ENCODE data around the gene RAD54L. TPM values are rescaled to one million over a fixed set of nuclear protein-coding genes. Genes with fewer than 3 reads are reported as not detected.

Gene RAD54L
- total and polyA plus RNA-seq, 10 of the 15 experiments (the other 5 are each of a cell fraction or from before 2014, with no cell fraction given): 12.9 to 54.2 (median 23.6) TPM

Other genes starting within 250 kb of the RAD54L start
Only the 7 nearest of the 10 such genes appear.
- 0.23 and 0.27 TPM in 2 replicates for gene TSPAN1, start 72.7 kb upstream of the RAD54L start, total RNA-seq (2014; rRNA removed)
- gene TSPAN1, start 72.7 kb upstream of the RAD54L start, total RNA-seq (2014; rRNA removed; fragmentation: Illumina TruSeq; extraction: Trizol): not detected in 2 replicates
- gene TSPAN1, start 72.7 kb upstream of the RAD54L start, total RNA-seq (2021): 0.18 and 0.61 TPM in 2 replicates
- gene TSPAN1, start 72.7 kb upstream of the RAD54L start, polyA plus RNA-seq (2011; rRNA removed): 0.08 and 0.16 TPM in 2 replicates
- 0.29 TPM in 1 of 2 replicates, not detected in the other for gene TSPAN1, start 72.7 kb upstream of the RAD54L start, polyA plus RNA-seq (2014; fragmentation: Illumina TruSeq; extraction: Trizol)
- under 1 TPM in 1 of 2 experiments, not detected in 1; 0.24 TPM for gene TSPAN1, start 72.7 kb upstream of the RAD54L start, polyA plus RNA-seq (2014; fragmentation: Nextera tagmentation; extraction: Ambion mirVana)
- gene TSPAN1, start 72.7 kb upstream of the RAD54L start, polyA plus RNA-seq (2014; rRNA removed): 0.09 TPM in 1 of 2 replicates, not detected in the other
- not detected for gene TSPAN1, start 72.7 kb upstream of the RAD54L start, polyA plus RNA-seq (2016; fragmentation: Nextera tagmentation; extraction: Ambion mirVana)
- gene P3R3URF, start 71.3 kb upstream of the RAD54L start, total RNA-seq (2014; rRNA removed): not detected in 2 replicates
- not detected in 2 replicates for gene P3R3URF, start 71.3 kb upstream of the RAD54L start, total RNA-seq (2014; rRNA removed; fragmentation: Illumina TruSeq; extraction: Trizol)
- not detected in 2 replicates for gene P3R3URF, start 71.3 kb upstream of the RAD54L start, total RNA-seq (2021)
- gene P3R3URF, start 71.3 kb upstream of the RAD54L start, polyA plus RNA-seq (2011; rRNA removed): not detected in 2 replicates
- not detected in 2 replicates for gene P3R3URF, start 71.3 kb upstream of the RAD54L start, polyA plus RNA-seq (2014; fragmentation: Illumina TruSeq; extraction: Trizol)
- not detected for gene P3R3URF, start 71.3 kb upstream of the RAD54L start, polyA plus RNA-seq (2014; fragmentation: Nextera tagmentation; extraction: Ambion mirVana)
- not detected in 2 replicates for gene P3R3URF, start 71.3 kb upstream of the RAD54L start, polyA plus RNA-seq (2014; rRNA removed)
- gene P3R3URF, start 71.3 kb upstream of the RAD54L start, polyA plus RNA-seq (2016; fragmentation: Nextera tagmentation; extraction: Ambion mirVana): not detected
- gene POMGNT1, start 49.3 kb upstream of the RAD54L start, total RNA-seq (2014; rRNA removed): 25.5 and 29.0 TPM in 2 replicates
- gene POMGNT1, start 49.3 kb upstream of the RAD54L start, total RNA-seq (2014; rRNA removed; fragmentation: Illumina TruSeq; extraction: Trizol): 23.4 and 24.7 TPM in 2 replicates
- gene POMGNT1, start 49.3 kb upstream of the RAD54L start, total RNA-seq (2021): 34.5 and 36.0 TPM in 2 replicates
- gene POMGNT1, start 49.3 kb upstream of the RAD54L start, polyA plus RNA-seq (2011; rRNA removed): 21.7 and 30.0 TPM in 2 replicates
- gene POMGNT1, start 49.3 kb upstream of the RAD54L start, polyA plus RNA-seq (2014; fragmentation: Illumina TruSeq; extraction: Trizol): 16.0 and 25.2 TPM in 2 replicates
- 10 to 100 TPM in 1 of 2 experiments, 1 to 10 TPM in 1; 8.6 to 29.0 TPM for gene POMGNT1, start 49.3 kb upstream of the RAD54L start, polyA plus RNA-seq (2014; fragmentation: Nextera tagmentation; extraction: Ambion mirVana)
- gene POMGNT1, start 49.3 kb upstream of the RAD54L start, polyA plus RNA-seq (2014; rRNA removed): 30.4 and 32.5 TPM in 2 replicates
- 10 to 100 TPM; 32.6 to 35.2 TPM for gene POMGNT1, start 49.3 kb upstream of the RAD54L start, polyA plus RNA-seq (2016; fragmentation: Nextera tagmentation; extraction: Ambion mirVana)
- gene LURAP1, start 44.4 kb upstream of the RAD54L start, total RNA-seq (2014; rRNA removed): 0.22 and 0.40 TPM in 2 replicates
- gene LURAP1, start 44.4 kb upstream of the RAD54L start, total RNA-seq (2014; rRNA removed; fragmentation: Illumina TruSeq; extraction: Trizol): 0.13 and 0.18 TPM in 2 replicates
- 0.24 and 0.41 TPM in 2 replicates for gene LURAP1, start 44.4 kb upstream of the RAD54L start, total RNA-seq (2021)
- gene LURAP1, start 44.4 kb upstream of the RAD54L start, polyA plus RNA-seq (2011; rRNA removed): 0.03 TPM in 1 of 2 replicates, not detected in the other
- 0.06 and 0.24 TPM in 2 replicates for gene LURAP1, start 44.4 kb upstream of the RAD54L start, polyA plus RNA-seq (2014; fragmentation: Illumina TruSeq; extraction: Trizol)
- gene LURAP1, start 44.4 kb upstream of the RAD54L start, polyA plus RNA-seq (2014; fragmentation: Nextera tagmentation; extraction: Ambion mirVana): under 1 TPM; 0.03 to 0.05 TPM
- 0.20 and 0.50 TPM in 2 replicates for gene LURAP1, start 44.4 kb upstream of the RAD54L start, polyA plus RNA-seq (2014; rRNA removed)
- under 1 TPM; 0.09 to 0.19 TPM for gene LURAP1, start 44.4 kb upstream of the RAD54L start, polyA plus RNA-seq (2016; fragmentation: Nextera tagmentation; extraction: Ambion mirVana)
- gene LRRC41, start 55.9 kb downstream of the RAD54L start, total RNA-seq (2014; rRNA removed): 62.7 and 65.7 TPM in 2 replicates
- gene LRRC41, start 55.9 kb downstream of the RAD54L start, total RNA-seq (2014; rRNA removed; fragmentation: Illumina TruSeq; extraction: Trizol): 35.1 and 36.3 TPM in 2 replicates
- 56.7 and 57.7 TPM in 2 replicates for gene LRRC41, start 55.9 kb downstream of the RAD54L start, total RNA-seq (2021)
- 25.3 and 43.3 TPM in 2 replicates for gene LRRC41, start 55.9 kb downstream of the RAD54L start, polyA plus RNA-seq (2011; rRNA removed)
- gene LRRC41, start 55.9 kb downstream of the RAD54L start, polyA plus RNA-seq (2014; fragmentation: Illumina TruSeq; extraction: Trizol): 18.5 and 40.1 TPM in 2 replicates
- gene LRRC41, start 55.9 kb downstream of the RAD54L start, polyA plus RNA-seq (2014; fragmentation: Nextera tagmentation; extraction: Ambion mirVana): 10 to 100 TPM; 12.0 to 12.6 TPM
- gene LRRC41, start 55.9 kb downstream of the RAD54L start, polyA plus RNA-seq (2014; rRNA removed): 53.8 and 55.6 TPM in 2 replicates
- 10 to 100 TPM; 67.3 to 79.9 TPM for gene LRRC41, start 55.9 kb downstream of the RAD54L start, polyA plus RNA-seq (2016; fragmentation: Nextera tagmentation; extraction: Ambion mirVana)
- 522 and 625 TPM in 2 replicates for gene UQCRH, start 55.9 kb downstream of the RAD54L start, total RNA-seq (2014; rRNA removed)
- gene UQCRH, start 55.9 kb downstream of the RAD54L start, total RNA-seq (2014; rRNA removed; fragmentation: Illumina TruSeq; extraction: Trizol): 582 and 603 TPM in 2 replicates
- gene UQCRH, start 55.9 kb downstream of the RAD54L start, total RNA-seq (2021): 363 and 392 TPM in 2 replicates
- gene UQCRH, start 55.9 kb downstream of the RAD54L start, polyA plus RNA-seq (2011; rRNA removed): 1,782 and 2,485 TPM in 2 replicates
- 612 and 665 TPM in 2 replicates for gene UQCRH, start 55.9 kb downstream of the RAD54L start, polyA plus RNA-seq (2014; fragmentation: Illumina TruSeq; extraction: Trizol)
- 1,000 to 10,000 TPM; 1,451 to 1,539 TPM for gene UQCRH, start 55.9 kb downstream of the RAD54L start, polyA plus RNA-seq (2014; fragmentation: Nextera tagmentation; extraction: Ambion mirVana)
- 516 and 647 TPM in 2 replicates for gene UQCRH, start 55.9 kb downstream of the RAD54L start, polyA plus RNA-seq (2014; rRNA removed)
- gene UQCRH, start 55.9 kb downstream of the RAD54L start, polyA plus RNA-seq (2016; fragmentation: Nextera tagmentation; extraction: Ambion mirVana): 100 to 1,000 TPM; 574 to 652 TPM
- gene NSUN4, start 93.0 kb downstream of the RAD54L start, total RNA-seq (2014; rRNA removed): 27.7 and 31.0 TPM in 2 replicates
- 24.9 and 25.3 TPM in 2 replicates for gene NSUN4, start 93.0 kb downstream of the RAD54L start, total RNA-seq (2014; rRNA removed; fragmentation: Illumina TruSeq; extraction: Trizol)
- gene NSUN4, start 93.0 kb downstream of the RAD54L start, total RNA-seq (2021): 31.4 and 31.8 TPM in 2 replicates
- 62.7 and 80.2 TPM in 2 replicates for gene NSUN4, start 93.0 kb downstream of the RAD54L start, polyA plus RNA-seq (2011; rRNA removed)
- 24.4 and 31.1 TPM in 2 replicates for gene NSUN4, start 93.0 kb downstream of the RAD54L start, polyA plus RNA-seq (2014; fragmentation: Illumina TruSeq; extraction: Trizol)
- gene NSUN4, start 93.0 kb downstream of the RAD54L start, polyA plus RNA-seq (2014; fragmentation: Nextera tagmentation; extraction: Ambion mirVana): 10 to 100 TPM; 22.1 to 26.6 TPM
- 30.1 and 36.0 TPM in 2 replicates for gene NSUN4, start 93.0 kb downstream of the RAD54L start, polyA plus RNA-seq (2014; rRNA removed)
- gene NSUN4, start 93.0 kb downstream of the RAD54L start, polyA plus RNA-seq (2016; fragmentation: Nextera tagmentation; extraction: Ambion mirVana): 10 to 100 TPM; 25.4 to 29.2 TPM

Data from GM12878 (cell line).